Islet of Langerhans (tissue), 1 donor: ENCODE measurements around the gene PCID2.

Source experiments
- FAIRE-seq: peaks from one replicate; lab custom pipeline; 2011; peaks lifted over from hg19 to GRCh38; lab: Jason Lieb, UNC

The PCID2 gene

DNA sequence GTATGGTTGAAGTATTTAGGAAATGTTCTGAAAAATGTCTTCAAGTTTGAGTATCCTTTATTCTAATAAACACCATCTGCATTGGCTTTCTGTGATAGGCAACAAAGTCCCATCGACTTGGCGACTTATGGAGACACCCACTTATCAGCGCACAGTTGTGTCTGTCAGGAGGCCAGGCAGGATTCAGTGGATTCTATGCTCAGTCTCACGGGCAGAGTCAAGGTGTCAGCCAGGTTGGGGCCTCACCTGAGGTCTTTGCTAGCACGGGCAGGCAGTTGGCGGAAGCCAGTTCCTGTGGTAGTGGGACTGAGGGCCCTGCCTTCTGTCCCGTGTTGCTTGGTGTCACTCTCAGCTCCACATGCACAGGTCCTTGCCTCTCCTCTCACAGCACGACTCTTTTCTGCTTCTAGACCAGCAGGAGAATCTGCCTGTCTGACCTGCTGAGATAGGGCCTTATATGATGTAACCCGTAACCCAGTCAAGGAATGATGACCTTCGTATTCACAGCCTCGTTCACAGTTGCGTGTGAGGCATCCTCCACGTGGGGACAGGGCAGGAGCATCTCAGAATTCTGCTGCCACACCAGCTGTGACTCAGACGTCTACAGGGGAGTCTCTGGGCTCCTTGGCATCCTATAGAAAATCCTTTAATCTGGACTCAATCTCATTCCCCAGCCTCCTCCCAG, 10.9 kb upstream of the PCID2 start:
- no peak for FAIRE-seq

DNA sequence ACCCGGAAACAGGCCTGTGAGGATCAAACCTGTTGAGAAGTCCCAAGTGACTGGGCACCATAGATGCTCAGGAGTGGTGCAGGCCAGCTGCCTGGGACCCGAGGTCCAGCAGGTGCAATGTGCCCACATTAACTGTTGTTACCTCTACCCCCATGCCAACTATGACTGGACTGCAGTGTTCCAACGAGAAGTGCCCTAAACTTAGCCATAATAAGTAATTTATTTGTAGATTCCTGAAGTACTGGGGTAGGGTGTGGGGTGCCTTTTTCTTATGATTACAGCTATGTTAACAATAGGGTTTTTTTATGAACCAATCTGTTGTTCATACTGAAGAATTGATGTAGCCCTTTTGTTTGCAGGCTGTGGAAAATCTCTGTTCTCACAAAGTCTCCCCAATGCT, 10.1 kb upstream of the PCID2 start:
- FAIRE-seq: no peak

DNA sequence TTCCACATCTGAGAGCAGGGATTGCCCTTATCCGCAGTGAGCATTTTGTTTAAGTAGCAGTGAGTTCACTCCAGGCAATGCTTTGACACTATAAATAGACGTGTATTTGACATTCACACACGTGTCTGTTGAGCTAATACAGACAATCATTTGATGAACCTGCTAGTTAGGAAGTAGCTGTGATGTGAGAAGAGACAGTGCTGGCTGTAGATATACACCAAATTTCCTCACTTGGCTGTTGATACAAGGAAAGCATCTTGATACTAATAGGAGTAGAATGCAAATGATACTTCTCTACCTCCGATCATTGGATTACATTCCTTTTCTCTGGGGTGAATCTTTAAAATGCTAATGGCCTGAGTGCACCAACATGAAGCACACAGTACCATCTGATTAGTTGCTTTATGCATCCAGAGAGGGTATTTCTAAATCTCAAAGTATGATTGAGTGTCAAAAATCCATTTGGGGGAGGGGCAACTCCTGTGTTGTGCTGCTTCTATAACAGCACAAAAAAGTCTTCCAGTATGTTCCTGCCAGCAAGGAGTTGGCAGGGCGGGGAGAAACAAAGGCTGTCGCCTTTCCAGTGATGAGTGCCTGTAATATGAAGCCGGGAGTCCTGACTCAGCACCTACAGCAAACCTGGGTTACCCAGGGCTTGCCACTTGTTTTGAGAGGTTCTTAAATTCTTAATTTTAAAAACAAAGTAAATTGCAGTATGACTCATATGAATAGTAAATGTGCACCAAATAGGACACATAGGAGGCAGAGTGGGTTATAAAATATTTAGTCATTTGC, 8.0 kb upstream of the PCID2 start:
- peak; percentile 90 for FAIRE-seq

DNA sequence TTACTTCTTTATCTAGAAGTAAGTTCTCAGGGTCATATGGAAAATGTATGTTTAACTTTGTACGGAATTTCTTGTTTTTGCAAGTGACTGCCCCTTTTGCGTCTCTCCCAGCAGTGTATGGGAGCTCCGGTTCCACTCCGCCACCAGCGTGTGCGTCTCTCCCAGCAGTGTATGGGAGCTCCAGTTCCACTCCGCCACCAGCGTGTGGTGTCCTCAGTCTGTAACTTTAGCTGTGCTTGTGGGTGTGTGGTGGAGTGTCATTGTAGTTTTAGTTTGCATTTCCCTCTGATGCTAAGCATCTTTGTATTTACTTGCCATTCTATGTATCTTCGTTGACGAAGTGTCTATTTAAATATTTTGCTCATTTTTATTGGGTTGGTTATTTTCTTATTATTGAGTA, 3.3 kb upstream of the PCID2 start:
- no peak for FAIRE-seq

DNA sequence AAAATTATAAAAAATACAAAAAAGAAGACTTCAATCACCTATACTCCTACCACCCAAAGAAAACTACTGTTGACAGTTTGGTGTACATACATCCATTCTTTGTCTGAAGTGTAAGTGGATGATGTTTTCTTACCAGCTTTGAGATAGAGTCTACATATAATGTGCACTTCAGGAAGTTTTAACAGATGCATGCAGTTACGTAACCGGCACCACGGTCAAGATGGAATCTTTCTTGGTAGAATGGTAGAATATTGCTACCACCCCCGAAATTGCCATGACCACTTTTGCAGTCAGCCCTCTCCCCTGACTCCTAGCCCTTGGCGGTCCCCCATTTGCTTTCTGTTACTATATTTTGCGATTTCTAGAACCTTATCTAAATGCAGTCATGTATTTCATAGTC, 2.4 kb upstream of the PCID2 start:
- FAIRE-seq: no peak

DNA sequence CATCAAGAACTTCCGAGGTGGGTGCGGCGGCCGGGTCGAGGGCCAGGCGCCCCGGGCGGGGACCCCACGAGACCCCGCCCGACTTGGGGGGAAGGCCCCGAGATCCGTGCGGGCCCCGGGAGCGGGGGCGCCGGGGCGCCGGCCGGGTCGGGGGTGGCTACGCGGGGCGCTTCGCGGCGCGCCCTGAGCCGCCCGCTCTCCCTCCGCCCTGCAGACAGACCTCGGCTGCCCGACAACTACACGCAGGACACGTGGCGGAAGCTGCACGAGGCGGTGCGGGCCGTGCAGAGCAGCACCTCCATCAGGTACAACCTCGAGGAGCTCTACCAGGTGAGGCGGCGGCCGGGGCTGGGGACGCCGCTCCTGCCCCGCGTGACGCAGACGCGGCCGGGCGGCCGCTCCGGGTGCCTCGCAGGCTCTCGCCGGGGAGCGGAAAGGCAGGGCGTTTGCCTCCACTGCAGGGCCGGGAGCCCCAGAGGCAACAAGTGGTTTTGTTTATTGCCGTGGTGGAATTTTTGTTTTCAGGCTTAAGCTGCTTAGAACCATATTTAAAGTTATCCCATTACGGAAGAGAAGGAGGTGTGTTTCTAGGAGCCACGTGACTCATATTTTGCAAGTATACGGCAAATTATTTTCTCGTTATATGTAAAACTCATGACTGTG, 1.4 kb upstream of the PCID2 start:
- FAIRE-seq: no peak

DNA sequence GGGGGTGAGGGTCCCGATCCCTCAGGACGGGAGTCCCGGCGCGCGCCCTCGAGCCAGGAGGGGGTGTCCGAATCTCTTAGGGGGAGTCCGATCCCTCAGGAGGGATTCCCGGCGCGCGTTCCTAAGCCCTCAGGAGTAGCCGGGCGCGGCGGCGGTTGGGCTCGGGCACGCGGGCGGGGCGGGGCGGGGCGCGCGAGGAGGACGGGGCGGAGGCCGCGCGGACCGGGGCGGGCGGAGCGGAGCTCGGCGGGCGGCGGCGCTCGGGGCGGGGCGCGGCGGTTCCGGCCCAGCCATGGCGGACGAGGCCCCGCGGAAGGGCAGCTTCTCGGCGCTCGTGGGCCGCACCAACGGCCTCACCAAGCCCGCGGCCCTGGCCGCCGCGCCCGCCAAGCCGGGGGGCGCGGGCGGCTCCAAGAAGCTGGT, 878 bp upstream of the PCID2 start, which contains the start of gene CUL4A:
Gene CUL4A (plus strand): TSS at position 278 of the 423 bp plus-strand sequence. CDS start 15 bp downstream, at position 293.
- FAIRE-seq: no peak

DNA sequence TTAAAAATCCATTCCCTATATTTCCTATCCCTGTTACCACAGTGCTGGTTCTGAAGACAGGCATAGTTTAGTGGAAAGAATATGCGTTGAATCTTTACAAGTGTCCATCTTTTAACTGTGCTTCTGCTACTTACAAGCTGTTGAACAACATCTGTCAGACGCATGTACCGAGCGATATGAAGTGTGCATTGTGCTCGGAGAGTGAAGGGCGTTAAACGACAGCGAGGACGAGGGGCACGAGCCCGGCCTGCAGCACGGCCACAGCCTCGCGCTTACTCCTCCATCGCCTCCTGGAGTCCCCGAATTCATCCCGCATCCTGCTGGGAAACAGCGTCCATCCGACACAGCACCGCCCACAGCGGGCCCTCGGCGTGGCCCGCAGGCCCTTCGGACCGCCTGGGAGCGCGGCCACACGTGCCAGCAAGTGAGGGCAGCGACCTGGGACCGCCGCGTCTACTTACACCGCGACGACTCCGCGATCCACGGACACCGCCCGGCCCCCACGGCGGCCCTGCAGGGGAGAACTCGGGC, 514 bp downstream of the PCID2 start:
- FAIRE-seq: no peak

DNA sequence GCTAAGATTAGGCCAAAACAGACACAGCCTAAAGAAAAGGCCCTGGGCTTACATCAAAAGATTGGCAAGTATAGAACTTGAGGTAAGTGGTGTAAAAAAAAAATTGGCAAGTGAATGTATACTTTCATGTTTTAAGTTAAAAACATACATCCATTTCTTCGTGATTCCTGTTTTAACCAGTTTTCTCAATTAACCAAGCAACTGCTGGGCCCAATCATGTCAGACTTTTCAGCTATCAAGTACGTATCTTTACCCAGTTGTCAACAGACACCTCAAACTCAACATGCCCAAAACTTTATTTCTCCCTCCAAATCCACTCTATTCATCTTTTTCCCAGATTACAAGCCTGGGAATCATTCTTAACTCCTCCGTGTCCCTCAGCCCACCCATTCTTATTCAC, 1.0 kb downstream of the PCID2 start:
- no peak for FAIRE-seq

DNA sequence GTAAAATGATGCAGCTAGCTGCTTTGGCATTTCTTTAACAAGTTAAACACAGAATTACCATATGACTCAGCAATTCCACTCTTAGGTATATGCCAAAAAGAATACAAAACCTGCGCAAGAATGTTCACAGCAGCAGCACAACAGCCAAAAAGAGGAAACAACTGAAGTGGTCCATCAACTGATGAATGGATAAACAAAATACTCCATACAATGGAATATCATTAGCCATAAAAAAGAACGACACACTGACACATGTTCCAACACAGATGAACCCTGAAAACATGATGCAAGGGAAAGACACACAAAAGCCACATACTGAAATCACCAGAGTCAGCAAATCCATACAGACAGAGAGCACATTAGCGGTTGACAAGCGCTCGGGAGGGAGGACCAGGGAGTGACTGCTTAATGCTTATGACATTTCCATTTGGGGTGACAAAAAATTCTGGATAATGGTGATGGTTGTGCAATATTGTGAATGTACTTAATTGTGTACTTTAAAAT, 3.0 kb downstream of the PCID2 start:
- FAIRE-seq: peak; percentile 27

DNA sequence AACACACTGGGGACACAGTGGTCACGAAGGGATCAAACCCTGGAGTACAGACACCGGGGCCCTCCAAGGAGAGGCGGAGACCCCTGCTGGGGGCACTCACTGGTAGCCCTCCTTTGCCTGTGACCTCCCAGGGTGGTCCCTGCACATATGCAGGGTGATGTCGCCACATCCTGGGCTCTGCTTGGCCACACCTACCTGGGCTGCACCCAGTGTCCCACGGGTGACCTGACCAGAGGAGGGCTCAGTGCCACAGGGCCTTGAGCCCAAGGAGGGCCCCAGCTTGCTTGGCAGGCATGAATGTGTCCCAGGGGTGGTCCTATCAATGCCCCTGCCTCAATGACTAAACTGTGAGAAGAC, 4.1 kb downstream of the PCID2 start:
- FAIRE-seq: no peak

DNA sequence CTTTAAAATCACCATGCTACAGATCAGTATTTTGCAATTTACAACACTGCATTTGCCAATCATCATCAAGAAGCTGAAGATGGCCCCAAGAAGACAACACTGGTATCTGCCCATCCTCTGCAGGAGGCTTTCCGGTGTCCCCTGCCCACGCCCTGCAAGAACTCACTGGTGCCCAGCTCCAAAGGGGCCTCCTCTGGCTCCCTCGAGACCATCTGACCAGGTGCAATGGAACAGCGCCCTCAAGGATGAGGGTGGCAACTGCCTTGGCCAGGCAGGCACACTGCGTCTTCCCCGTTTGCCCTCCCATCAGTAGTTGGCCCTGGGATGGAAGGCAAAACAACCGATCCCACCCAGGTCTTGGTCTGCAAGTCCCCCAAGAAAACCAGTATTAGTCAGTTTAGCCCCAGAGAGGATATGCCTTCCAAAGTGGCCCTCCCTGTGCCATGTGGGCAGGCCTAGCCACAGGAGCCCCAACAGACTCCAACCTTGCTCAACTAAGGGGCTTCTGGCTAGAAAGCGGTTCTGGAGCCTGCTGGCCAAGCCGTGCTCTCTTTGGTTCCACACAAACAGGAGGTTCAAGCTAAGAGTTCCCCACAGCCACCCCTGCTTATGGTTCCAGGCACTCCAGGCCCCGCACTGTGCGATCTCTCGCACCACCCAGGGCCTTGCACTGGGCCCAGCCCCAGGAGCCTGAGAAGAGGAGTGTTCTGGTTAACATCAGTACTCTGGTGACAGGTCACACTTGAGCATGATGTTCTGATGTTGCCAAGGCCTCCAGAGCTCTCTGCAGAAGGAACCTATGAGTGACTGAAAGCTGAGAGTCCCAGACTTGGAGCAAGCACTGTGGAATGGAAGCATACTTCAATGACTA, 4.7 kb downstream of the PCID2 start:
- no peak for FAIRE-seq

DNA sequence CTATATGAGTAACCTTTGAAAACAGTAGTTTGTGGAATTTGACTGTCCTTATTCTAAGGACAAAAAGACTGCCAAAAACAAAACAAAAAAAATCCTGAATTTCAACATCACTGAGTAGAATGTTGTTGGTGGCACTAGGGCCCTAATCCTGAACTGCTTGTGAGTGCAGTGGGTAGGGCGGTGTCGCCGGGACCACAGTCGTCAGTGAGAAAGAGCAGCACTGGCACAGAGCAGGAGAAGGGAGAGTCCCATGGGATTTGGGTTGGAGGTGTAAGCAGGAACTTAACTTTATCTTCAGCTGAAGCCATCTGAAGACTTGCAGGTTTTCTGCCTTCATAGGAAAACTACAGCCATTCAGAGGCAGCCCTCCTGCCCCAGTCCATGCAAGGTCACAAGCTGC, 5.6 kb downstream of the PCID2 start:
- no peak for FAIRE-seq

DNA sequence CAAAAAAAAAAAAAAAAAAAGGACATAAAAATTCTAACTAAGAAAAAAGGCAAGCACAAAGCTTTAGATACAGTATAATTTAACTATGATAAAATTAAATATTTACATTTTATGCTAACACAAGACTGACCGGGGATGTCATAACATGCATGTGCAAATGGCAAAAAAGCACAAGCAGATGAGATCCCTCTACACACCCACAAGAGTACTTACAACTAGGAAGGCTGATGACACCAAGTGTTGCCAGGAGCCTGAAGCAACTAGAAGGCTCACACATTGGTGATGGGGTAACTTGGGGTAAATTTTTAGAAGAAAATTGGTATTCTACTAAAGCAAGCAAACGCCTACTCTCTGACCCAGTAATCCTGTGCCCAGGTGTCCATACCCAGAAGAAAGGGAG, 6.7 kb downstream of the PCID2 start:
- FAIRE-seq: no peak

DNA sequence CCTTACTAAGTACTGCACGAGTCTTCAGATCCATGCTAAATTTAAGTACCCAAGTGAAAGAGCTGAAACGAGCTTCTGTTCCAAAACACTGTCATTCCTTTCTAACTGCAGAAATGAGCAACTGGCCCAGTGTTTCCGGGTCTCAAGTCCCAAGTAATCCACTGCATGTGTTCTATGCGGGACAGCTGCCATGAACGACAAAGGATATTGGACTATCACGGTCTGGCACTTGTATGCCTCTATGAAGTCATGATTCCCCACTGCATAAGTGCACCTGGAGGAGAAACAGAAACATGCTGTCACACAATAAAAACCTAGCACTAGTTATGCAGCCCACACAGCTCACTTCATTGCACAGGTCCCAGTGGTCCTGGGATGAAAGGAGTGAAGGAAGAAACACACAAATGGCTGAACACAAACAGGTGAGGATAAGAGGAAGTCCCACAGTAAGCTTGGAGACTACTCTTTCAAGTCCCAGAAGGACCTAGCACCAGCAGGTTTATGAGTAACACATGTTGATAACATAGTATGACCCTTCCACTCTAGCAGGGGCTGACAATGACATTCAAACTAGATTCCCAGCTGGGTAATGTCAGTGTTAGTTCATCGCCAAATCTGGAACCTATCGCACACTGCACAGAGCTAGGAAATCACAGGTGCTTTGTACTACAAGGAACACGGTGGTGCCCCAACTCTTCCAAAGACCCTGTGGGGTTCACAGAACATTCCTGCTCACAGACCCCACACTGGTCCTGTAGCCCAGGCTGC, 11.3 kb downstream of the PCID2 start:
- no peak for FAIRE-seq

DNA sequence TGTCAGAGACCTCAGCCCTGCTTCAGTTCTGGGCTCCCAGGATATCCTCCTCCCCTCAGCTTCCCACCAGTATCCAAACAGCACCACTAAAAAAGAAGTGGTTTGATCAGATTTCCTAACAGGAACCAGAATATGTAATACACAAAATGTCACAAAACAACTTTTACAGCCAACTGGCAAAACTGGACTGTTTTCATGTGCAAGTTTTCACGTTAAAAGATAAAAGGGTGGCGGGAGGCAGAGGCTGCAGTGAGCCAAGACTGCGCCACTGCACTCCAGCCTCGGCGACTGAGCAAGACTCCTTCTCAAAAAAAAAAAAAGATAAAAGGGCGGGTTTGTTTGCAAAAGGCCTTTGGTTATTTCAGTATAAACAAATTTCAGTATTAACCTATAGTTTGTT, 13.1 kb downstream of the PCID2 start:
- no peak for FAIRE-seq

DNA sequence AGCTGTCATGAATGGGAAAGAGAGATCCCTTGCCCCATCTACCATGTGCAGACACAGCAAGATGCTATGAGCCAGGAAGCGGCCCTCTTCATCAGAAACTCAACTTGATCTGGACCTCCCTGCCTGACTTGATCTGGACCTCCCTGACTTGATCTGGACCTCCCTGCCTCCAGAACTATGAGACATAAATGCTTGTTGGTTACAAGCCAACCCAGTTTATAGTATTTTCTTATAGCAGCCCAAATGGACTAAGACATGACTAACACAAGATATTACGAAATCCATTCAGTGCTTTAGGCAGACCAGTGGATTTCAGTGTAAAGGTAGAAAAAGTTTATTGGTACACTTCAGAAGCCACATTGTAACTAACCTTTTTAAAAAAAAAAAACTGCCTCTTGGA, 15.6 kb downstream of the PCID2 start:
- no peak for FAIRE-seq

DNA sequence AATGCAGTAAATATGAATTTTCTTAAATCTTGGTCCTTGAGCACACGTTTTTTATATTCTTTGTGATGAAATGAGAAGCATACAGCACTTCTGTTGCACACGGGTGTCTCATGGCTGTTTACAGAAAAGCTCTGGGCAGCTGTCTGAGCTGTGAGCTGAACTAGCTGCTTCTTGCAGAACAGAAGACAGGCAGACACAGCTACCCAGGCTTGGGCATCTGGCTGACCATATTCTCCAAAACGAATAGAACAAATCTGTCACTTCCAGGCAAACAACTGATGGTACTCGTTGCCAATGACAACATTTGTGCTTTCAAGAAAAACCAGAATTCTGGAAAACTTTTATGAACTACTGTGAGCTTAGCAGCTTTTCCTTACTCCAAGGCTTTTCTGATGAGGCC, 16.2 kb downstream of the PCID2 start:
- FAIRE-seq: no peak

DNA sequence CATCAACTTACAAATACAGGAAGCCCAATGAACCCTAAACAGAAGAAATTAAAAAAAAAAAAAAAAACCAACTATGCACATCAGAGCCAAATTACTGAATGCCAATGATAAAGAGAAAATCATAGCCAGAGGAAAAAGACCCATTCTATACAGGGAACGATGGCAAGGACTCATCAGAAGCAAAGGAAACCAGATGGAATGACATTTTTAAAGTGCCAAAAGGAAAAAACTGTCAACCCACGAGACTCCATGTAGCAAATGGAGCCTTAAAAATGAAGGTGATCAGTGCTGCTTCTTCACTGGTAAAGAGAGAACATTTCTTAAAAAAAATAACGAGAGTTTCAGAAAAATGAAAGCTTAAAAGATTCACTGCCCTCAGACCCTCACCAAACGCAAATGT, 18.3 kb downstream of the PCID2 start:
- no peak for FAIRE-seq

DNA sequence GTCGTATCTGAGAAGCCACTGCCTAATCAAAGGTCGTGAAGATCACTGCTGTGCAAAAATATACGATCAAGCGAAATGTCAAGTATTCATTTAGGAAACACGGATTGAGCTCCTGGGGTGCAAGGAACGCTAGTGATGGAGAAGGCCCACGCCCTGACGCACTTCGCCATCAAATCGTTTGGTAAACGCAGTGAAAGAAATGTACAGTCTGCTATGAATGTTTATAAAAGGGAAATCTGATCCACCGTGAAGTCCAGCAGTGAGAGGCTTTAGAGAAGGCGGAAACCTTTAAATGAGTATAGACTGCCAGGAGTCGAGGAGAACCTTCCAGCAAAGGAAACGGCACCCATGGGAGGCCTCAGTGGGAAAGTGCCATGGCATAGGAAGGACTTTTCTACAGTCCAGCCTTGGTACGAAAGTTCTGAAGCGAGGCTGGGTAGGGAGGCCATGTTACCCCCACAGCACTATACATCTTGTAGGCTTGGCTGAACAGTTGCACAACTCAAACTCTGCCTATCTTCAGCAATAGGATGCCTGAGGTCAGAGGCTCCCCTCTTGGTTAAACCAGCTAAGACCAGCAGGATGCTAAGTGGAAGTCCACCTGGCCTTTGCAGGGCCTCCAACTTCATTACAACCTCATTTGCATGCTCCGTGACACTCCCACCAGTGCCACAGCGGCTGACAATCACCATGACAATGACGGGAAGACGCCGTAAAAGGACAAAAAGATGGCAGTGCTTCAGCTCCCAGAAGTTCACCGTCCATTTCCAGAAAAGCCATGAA, 20.4 kb downstream of the PCID2 start:
- no peak for FAIRE-seq
